ENCODE results near the gene LHX5. TPM values are rescaled to one million over a fixed set of nuclear protein-coding genes. Genes with fewer than 3 reads are reported as not detected.

LHX5 gene
- total RNA-seq, 1 donor from 2014 or later, result 48.4 TPM

DNA sequence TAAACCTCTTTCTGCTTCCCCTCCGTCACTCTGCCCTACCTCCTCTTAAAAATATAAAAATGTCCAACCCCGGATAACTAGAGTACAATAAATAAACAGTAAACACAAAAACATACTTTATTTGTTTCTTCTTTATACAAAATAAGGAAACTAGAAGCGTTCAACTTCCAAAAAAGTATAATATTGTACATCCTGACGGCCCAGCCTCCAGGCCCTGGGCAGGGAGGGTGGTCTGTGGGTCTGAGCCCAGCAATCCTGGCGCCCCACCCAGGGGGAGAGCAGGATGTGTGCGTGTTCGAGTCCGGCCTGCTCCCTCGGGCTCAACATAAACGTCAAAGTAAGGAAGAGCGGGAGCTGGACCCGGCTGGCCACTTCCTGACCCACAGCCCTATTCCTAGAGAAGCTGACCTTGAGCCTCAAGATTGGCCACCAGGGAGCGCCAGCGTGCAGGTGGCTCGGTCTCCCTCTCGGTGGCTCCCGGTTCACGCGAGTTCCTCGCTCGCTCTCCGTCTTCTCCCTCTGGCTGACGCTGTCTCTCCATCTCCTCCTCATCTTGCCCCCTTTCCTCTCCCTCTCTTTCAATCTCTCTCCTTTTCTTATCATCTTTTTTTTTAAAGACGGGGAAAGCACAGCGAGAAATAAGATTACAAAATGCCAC is 9.4 kb downstream of the LHX5 start:
- Histone ChIP-seq H3K79me2 (ENCODE audit: low read depth) (peaks cover 61% of the 10 kb centered on the region), H3K4me1 (peaks cover 40% of the 10 kb centered on the region), H3K27me3 (no peaks in the 10 kb centered on the region), H3K4me2 (peak overlapping the region; percentile 99), H3K36me3 (no peaks in the 10 kb centered on the region), H4K20me1 (ENCODE audit: low read depth) (peaks cover 76% of the 10 kb centered on the region), H3K27ac (peak overlapping the region; percentile 79), H3K9ac (no peak overlapping the region), H3F3A (ENCODE audit: low read depth) (peaks cover 92% of the 10 kb centered on the region), H3K9me3 (ENCODE audit: low read depth) (no peaks in the 10 kb centered on the region), H2AFZ (replicated peaks) (no peak overlapping the region), H3K4me3 (peak overlapping the region; percentile 95)
- TF ChIP-seq, protein P1, sequence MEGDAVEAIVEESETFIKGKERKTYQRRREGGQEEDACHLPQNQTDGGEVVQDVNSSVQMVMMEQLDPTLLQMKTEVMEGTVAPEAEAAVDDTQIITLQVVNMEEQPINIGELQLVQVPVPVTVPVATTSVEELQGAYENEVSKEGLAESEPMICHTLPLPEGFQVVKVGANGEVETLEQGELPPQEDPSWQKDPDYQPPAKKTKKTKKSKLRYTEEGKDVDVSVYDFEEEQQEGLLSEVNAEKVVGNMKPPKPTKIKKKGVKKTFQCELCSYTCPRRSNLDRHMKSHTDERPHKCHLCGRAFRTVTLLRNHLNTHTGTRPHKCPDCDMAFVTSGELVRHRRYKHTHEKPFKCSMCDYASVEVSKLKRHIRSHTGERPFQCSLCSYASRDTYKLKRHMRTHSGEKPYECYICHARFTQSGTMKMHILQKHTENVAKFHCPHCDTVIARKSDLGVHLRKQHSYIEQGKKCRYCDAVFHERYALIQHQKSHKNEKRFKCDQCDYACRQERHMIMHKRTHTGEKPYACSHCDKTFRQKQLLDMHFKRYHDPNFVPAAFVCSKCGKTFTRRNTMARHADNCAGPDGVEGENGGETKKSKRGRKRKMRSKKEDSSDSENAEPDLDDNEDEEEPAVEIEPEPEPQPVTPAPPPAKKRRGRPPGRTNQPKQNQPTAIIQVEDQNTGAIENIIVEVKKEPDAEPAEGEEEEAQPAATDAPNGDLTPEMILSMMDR (IDR thresholded peaks at IDR 0.05), result peak; percentile 78
- TF ChIP-seq EZH2 (IDR thresholded peaks at IDR 0.05) (no peak), EZH2phosphoT487 (IDR thresholded peaks at IDR 0.05) (no peak)
- Mint-ChIP-seq H3K36me3 (peaks cover 3% of the 10 kb centered on the region), H3K27me3 (ENCODE audit: insufficient read depth, low read depth) (peaks cover 52% of the 10 kb centered on the region), H3K4me1 (peaks cover 33% of the 10 kb centered on the region), H3K27ac (no peak overlapping the region), H3K4me3 (peak overlapping the region; percentile 75), H3K9me3 (no peaks in the 10 kb centered on the region)
- DNase-seq (ENCODE audit: low spot score), result peak; percentile 90

DNA sequence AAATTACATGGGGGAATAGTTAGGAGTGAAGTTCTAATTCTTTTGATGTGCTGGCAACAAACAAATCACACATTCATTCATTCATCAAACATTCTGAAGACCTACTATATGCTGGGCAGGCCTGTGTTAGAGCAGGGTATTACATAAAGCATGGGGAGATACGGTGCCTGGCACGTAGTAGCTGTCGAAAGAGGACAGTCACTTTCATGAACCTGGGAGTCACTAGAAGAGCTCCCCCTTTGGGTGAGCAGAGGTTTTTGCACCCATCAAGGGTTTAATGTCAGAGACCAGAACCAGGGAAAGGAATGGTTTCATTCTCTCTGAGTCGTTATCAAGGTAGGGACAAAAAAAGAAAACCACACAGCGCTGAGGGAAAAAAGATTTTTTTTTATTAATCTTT is 10.0 kb downstream of the LHX5 start:
- no peaks in the 10 kb centered on the region for H3K36me3 Mint-ChIP-seq
- peak; percentile 61 for DNase-seq (ENCODE audit: low spot score)

GRCh38 chr12:113459981-113460380 is 11.7 kb downstream of the LHX5 start:
- H3F3A ChIP-seq (ENCODE audit: low read depth), result peaks cover 71% of the 10 kb centered on the region
- H3K79me2 ChIP-seq (ENCODE audit: low read depth), result peaks cover 38% of the 10 kb centered on the region
- H4K20me1 ChIP-seq (ENCODE audit: low read depth), result peaks cover 53% of the 10 kb centered on the region
- Mint-ChIP-seq H3K4me3 (no peak overlapping the region), H3K4me1 (peaks cover 24% of the 10 kb centered on the region), H3K36me3 (no peaks in the 10 kb centered on the region), H3K27me3 (ENCODE audit: insufficient read depth, low read depth) (peaks cover 41% of the 10 kb centered on the region), H3K27ac (no peak overlapping the region), H3K9me3 (no peaks in the 10 kb centered on the region)
- no peak overlapping the region for H3K27ac ChIP-seq
- H3K4me1 ChIP-seq, result peaks cover 28% of the 10 kb centered on the region
- no peaks in the 10 kb centered on the region for H3K36me3 ChIP-seq
- H3K27me3 ChIP-seq, result no peaks in the 10 kb centered on the region
- no peak overlapping the region for H3K9ac ChIP-seq
- H3K9me3 ChIP-seq (ENCODE audit: low read depth), result no peaks in the 10 kb centered on the region
- TF ChIP-seq, protein P1 (IDR thresholded peaks at IDR 0.05), result no peak
- TF ChIP-seq EZH2 (IDR thresholded peaks at IDR 0.05) (no peak), EZH2phosphoT487 (IDR thresholded peaks at IDR 0.05) (no peak)
- no peak overlapping the region for H2AFZ ChIP-seq (replicated peaks)
- DNase-seq (ENCODE audit: low spot score), result no peak
- no peak overlapping the region for H3K4me2 ChIP-seq
- no peak overlapping the region for H3K4me3 ChIP-seq

More for the DNA sequence above, 10.0 kb downstream of the LHX5 start:
- Mint-ChIP-seq H3K27ac (no peak overlapping the region), H3K9me3 (no peaks in the 10 kb centered on the region), H3K4me1 (peaks cover 31% of the 10 kb centered on the region), H3K4me3 (no peak overlapping the region), H3K27me3 (ENCODE audit: insufficient read depth, low read depth) (peaks cover 47% of the 10 kb centered on the region)
- no peaks in the 10 kb centered on the region for H3K27me3 ChIP-seq
- peaks cover 70% of the 10 kb centered on the region for H4K20me1 ChIP-seq (ENCODE audit: low read depth)
- H3K9ac ChIP-seq, result no peak overlapping the region
- no peak overlapping the region for H3K27ac ChIP-seq
- no peak overlapping the region for H3K4me3 ChIP-seq
- H2AFZ ChIP-seq (replicated peaks), result no peak overlapping the region
- H3K4me2 ChIP-seq, result peak overlapping the region; percentile 12
- H3K79me2 ChIP-seq (ENCODE audit: low read depth), result peaks cover 55% of the 10 kb centered on the region
- peaks cover 88% of the 10 kb centered on the region for H3F3A ChIP-seq (ENCODE audit: low read depth)
- no peaks in the 10 kb centered on the region for H3K9me3 ChIP-seq (ENCODE audit: low read depth)
- H3K36me3 ChIP-seq, result no peaks in the 10 kb centered on the region
- peaks cover 34% of the 10 kb centered on the region for H3K4me1 ChIP-seq
- TF ChIP-seq EZH2phosphoT487 (IDR thresholded peaks at IDR 0.05), result no peak
- TF ChIP-seq, protein P1 (IDR thresholded peaks at IDR 0.05), result peak; percentile 73

Measured in neural progenitor cell (in vitro differentiated cells).